GM10847 (cell line): Measurements from ENCODE around the gene LCP1.

ENCODE experiments used
- POLR2A ChIP-seq: IDR thresholded peaks from 2 replicates; pipeline ENCODE4 v1.6.1; 2011; ENCODE audit not compliant: insufficient read length; ENCODE audit errors: extremely low read depth

Gene LCP1

GRCh38 chr13:46145950-46146349 lies 36.0 kb downstream of the LCP1 start:
- TF ChIP-seq POLR2A: no peak

GRCh38 chr13:46145135-46145534 lies 36.8 kb downstream of the LCP1 start:
- no peak for TF ChIP-seq POLR2A

GRCh38 chr13:46143184-46143701 lies 38.7 kb downstream of the LCP1 start:
- no peak for TF ChIP-seq POLR2A

- TF ChIP-seq POLR2A: no peak
Measured at GRCh38 chr13:46142776-46143175, 39.2 kb downstream of the LCP1 start.

GRCh38 chr13:46140044-46140443 lies 41.9 kb downstream of the LCP1 start:
- TF ChIP-seq POLR2A: no peak

GRCh38 chr13:46137627-46138317 lies 44.2 kb downstream of the LCP1 start:
- no peak for TF ChIP-seq POLR2A

GRCh38 chr13:46136688-46137087 lies 45.3 kb downstream of the LCP1 start:
- TF ChIP-seq POLR2A: no peak

- TF ChIP-seq POLR2A: no peak
Measured at GRCh38 chr13:46134961-46135522, 46.9 kb downstream of the LCP1 start.

- no peak for TF ChIP-seq POLR2A
Measured at GRCh38 chr13:46134494-46134893, 47.5 kb downstream of the LCP1 start.

- no peak for TF ChIP-seq POLR2A
Measured at GRCh38 chr13:46132109-46132508, 49.9 kb downstream of the LCP1 start.

GRCh38 chr13:46131705-46132104 lies 50.3 kb downstream of the LCP1 start:
- no peak for TF ChIP-seq POLR2A

GRCh38 chr13:46129955-46130618 lies 51.9 kb downstream of the LCP1 start:
- TF ChIP-seq POLR2A: no peak

GRCh38 chr13:46129124-46129523 lies 52.9 kb downstream of the LCP1 start:
- TF ChIP-seq POLR2A: no peak

- no peak for TF ChIP-seq POLR2A
Measured at GRCh38 chr13:46127358-46128023, 54.5 kb downstream of the LCP1 start.

- TF ChIP-seq POLR2A: no peak
Measured at GRCh38 chr13:46126552-46127357, 55.2 kb downstream of the LCP1 start.
